Activated T-helper 2 cell treated with anti-CD3 and anti-CD28 coated beads, Interferon-gamma antibody, Interleukin-2, Interleukin-4, amounts not matched to agents 10 μg/mL and 5 μg/mL and 100 μg/mL, durations not matched to agents 14 hours and 24 hours and 36 hours (primary cell): ENCODE results near the gene HARS2. TPM values are rescaled to one million over a fixed set of nuclear protein-coding genes. Genes with fewer than 3 reads are reported as not detected.
A peak's percentile ranks its signal among the peaks of the same experiment; 100 is the strongest.
"Not testable (repeated sequence)": the region's sequence is repeated elsewhere in the genome, so short reads cannot be mapped to it uniquely, and the experiment has no call there.

Experiments used
- DNase-seq: peaks from one replicate; pipeline ENCODE4 v3.0.0; 2021; ENCODE audit warnings: low spot score
- H3K27ac Mint-ChIP-seq: one replicate; pipeline ENCODE4 v1.8.0; 2021; ENCODE audit warnings: mixed read lengths
- H3K27me3 Mint-ChIP-seq: one replicate; pipeline ENCODE4 v1.8.0; 2021; ENCODE audit warnings: low read depth, mixed read lengths
- H3K36me3 Mint-ChIP-seq: one replicate; pipeline ENCODE4 v1.8.0; 2021; ENCODE audit warnings: low read depth, mixed read lengths
- H3K4me1 Mint-ChIP-seq: one replicate; pipeline ENCODE4 v1.8.0; 2021; ENCODE audit warnings: low read depth, mixed read lengths
- H3K4me3 Mint-ChIP-seq: one replicate; pipeline ENCODE4 v1.8.0; 2021; ENCODE audit warnings: low read depth, mild to moderate bottlenecking, moderate library complexity, mixed read lengths
- H3K9me3 Mint-ChIP-seq: one replicate; pipeline ENCODE4 v1.8.0; 2021; ENCODE audit warnings: mixed read lengths
- intact Hi-C: fragments of 100-400 bp; cut with micrococcal nuclease; formaldehyde crosslinking; loops from one replicate; pipeline ENCODE4 v1.15.1; 2023
- total RNA-seq: library from RNA; stranded (reverse); gene quantifications from 2 replicates; pipeline ENCODE4 v1.2.3, GENCODE V29; 2022

Gene HARS2
- total RNA-seq: 28.0 and 30.1 TPM in 2 replicates

- DNase-seq: peak; percentile 79
- Mint-ChIP-seq H3K27me3 (no peaks in the 10 kb centered on the region), H3K4me1 (peaks cover 20% of the 10 kb centered on the region), H3K27ac (peak within 1 kb of the TSS; percentile 91), H3K36me3 (peaks cover 55% of the 10 kb centered on the region), H3K4me3 (peak within 1 kb of the TSS; percentile 97), H3K9me3 (no peaks in the 10 kb centered on the region)
- intact Hi-C loops: loop anchor here (1.0 to 2.0 kb wide), 8 partner anchors 9 to 290 kb away; partner anchors contain the start of genes ANKHD1, APBB3, IK and NDUFA2
Measured at GRCh38 chr5:140690941-140691924, at the start of gene HARS2, which contains the start of gene HARS1. Gene HARS2, plus strand, starts transcription at chr5:140691455. Its CDS starts 194 bp downstream, at chr5:140691649. Gene HARS1, minus strand, starts transcription at chr5:140691370. Its CDS starts 66 bp downstream, at chr5:140691304.

- intact Hi-C loops: no loop called here
- H3K4me3 Mint-ChIP-seq: no peak overlapping the region
- DNase-seq: no peak
- H3K27me3 Mint-ChIP-seq: no peaks in the 10 kb centered on the region
- peaks cover 58% of the 10 kb centered on the region for H3K36me3 Mint-ChIP-seq
- H3K4me1 Mint-ChIP-seq: peaks cover 34% of the 10 kb centered on the region
- H3K9me3 Mint-ChIP-seq: no peaks in the 10 kb centered on the region
- no peak overlapping the region for H3K27ac Mint-ChIP-seq
Measured at GRCh38 chr5:140641716-140642115, 49.5 kb upstream of the HARS2 start.

- Mint-ChIP-seq H3K4me1 (peaks cover 34% of the 10 kb centered on the region), H3K4me3 (no peak overlapping the region), H3K27me3 (no peaks in the 10 kb centered on the region), H3K27ac (no peak overlapping the region), H3K36me3 (peaks cover 67% of the 10 kb centered on the region), H3K9me3 (no peaks in the 10 kb centered on the region)
- DNase-seq: no peak
- intact Hi-C loops: no loop called here
Measured at GRCh38 chr5:140642718-140643117, 48.5 kb upstream of the HARS2 start.

GRCh38 chr5:140647042-140647419, 44.2 kb upstream of the HARS2 start:
- H3K36me3 Mint-ChIP-seq: peaks cover 72% of the 10 kb centered on the region
- H3K27ac Mint-ChIP-seq: peak overlapping the region; percentile 99
- H3K4me1 Mint-ChIP-seq: peaks cover 21% of the 10 kb centered on the region
- no peaks in the 10 kb centered on the region for H3K27me3 Mint-ChIP-seq
- intact Hi-C loops: loop anchor here (1.0 to 5.0 kb wide), 6 partner anchors 8 to 915 kb away; partner anchors contain the start of genes ANKHD1, HARS1, HARS2 and TMCO6
- H3K9me3 Mint-ChIP-seq: no peaks in the 10 kb centered on the region
- peak overlapping the region; percentile 99 for H3K4me3 Mint-ChIP-seq
- DNase-seq: no peak

- no peaks in the 10 kb centered on the region for H3K27me3 Mint-ChIP-seq
- no peaks in the 10 kb centered on the region for H3K9me3 Mint-ChIP-seq
- H3K4me3 Mint-ChIP-seq: no peak overlapping the region
- peaks cover 9% of the 10 kb centered on the region for H3K4me1 Mint-ChIP-seq
- DNase-seq: no peak
- H3K27ac Mint-ChIP-seq: no peak overlapping the region
- peaks cover 82% of the 10 kb centered on the region for H3K36me3 Mint-ChIP-seq
- intact Hi-C loops: no loop called here
Measured at GRCh38 chr5:140658870-140659269, 32.4 kb upstream of the HARS2 start.

GRCh38 chr5:140660371-140660770, 30.9 kb upstream of the HARS2 start:
- DNase-seq, H3K9me3 Mint-ChIP-seq, H3K27me3 Mint-ChIP-seq, intact Hi-C loops, H3K4me3 Mint-ChIP-seq, H3K27ac Mint-ChIP-seq: not testable (repeated sequence)
- H3K4me1 Mint-ChIP-seq: peaks cover 12% of the 10 kb centered on the region
- peaks cover 75% of the 10 kb centered on the region for H3K36me3 Mint-ChIP-seq

- H3K9me3 Mint-ChIP-seq: no peaks in the 10 kb centered on the region
- no peak for DNase-seq
- intact Hi-C loops: loop anchor here (1.0 kb wide), 4 partner anchors 17 to 47 kb away; partner anchors contain the start of genes HARS1, HARS2, IK and NDUFA2
- H3K27ac Mint-ChIP-seq: no peak overlapping the region
- no peaks in the 10 kb centered on the region for H3K27me3 Mint-ChIP-seq
- H3K4me1 Mint-ChIP-seq: peaks cover 25% of the 10 kb centered on the region
- H3K36me3 Mint-ChIP-seq: peaks cover 75% of the 10 kb centered on the region
- H3K4me3 Mint-ChIP-seq: peak overlapping the region; percentile 99
Measured at GRCh38 chr5:140664030-140664358, 27.3 kb upstream of the HARS2 start.

GRCh38 chr5:140664359-140665119, 26.7 kb upstream of the HARS2 start, which contains the start of gene WDR55:
Gene WDR55, plus strand, starts transcription at chr5:140664904. Its CDS starts 9 bp downstream, at chr5:140664913.
- Mint-ChIP-seq H3K36me3 (peaks cover 74% of the 10 kb centered on the region), H3K4me1 (peaks cover 25% of the 10 kb centered on the region), H3K9me3 (no peaks in the 10 kb centered on the region), H3K4me3 (peak within 1 kb of the TSS; percentile 99), H3K27ac (peak within 1 kb of the TSS; percentile 95), H3K27me3 (no peaks in the 10 kb centered on the region)
- intact Hi-C loops: loop anchor here (1.0 kb wide), 4 partner anchors 17 to 47 kb away; partner anchors contain the start of genes HARS1, HARS2, IK and NDUFA2
- peak; percentile 94 for DNase-seq

- H3K4me1 Mint-ChIP-seq: peaks cover 15% of the 10 kb centered on the region
- H3K27ac Mint-ChIP-seq, H3K9me3 Mint-ChIP-seq, H3K4me3 Mint-ChIP-seq, DNase-seq, H3K27me3 Mint-ChIP-seq, intact Hi-C loops: not testable (repeated sequence)
- peaks cover 80% of the 10 kb centered on the region for H3K36me3 Mint-ChIP-seq
Measured at GRCh38 chr5:140671035-140671434, 20.2 kb upstream of the HARS2 start.

- Mint-ChIP-seq H3K27ac (no peak overlapping the region), H3K9me3 (no peaks in the 10 kb centered on the region), H3K27me3 (no peaks in the 10 kb centered on the region), H3K36me3 (peaks cover 82% of the 10 kb centered on the region), H3K4me1 (peaks cover 12% of the 10 kb centered on the region), H3K4me3 (no peak overlapping the region)
- DNase-seq: no peak
- intact Hi-C loops: no loop called here
Measured at GRCh38 chr5:140671472-140672125, 19.7 kb upstream of the HARS2 start.

GRCh38 chr5:140672455-140673186, 18.6 kb upstream of the HARS2 start:
- H3K9me3 Mint-ChIP-seq: no peaks in the 10 kb centered on the region
- intact Hi-C loops: no loop called here
- H3K4me1 Mint-ChIP-seq: peaks cover 1% of the 10 kb centered on the region
- no peak for DNase-seq
- H3K27me3 Mint-ChIP-seq: no peaks in the 10 kb centered on the region
- H3K4me3 Mint-ChIP-seq: no peak overlapping the region
- H3K27ac Mint-ChIP-seq: no peak overlapping the region
- H3K36me3 Mint-ChIP-seq: peaks cover 82% of the 10 kb centered on the region
